ENCODE results near the gene KLHL12. TPM values are rescaled to one million over a fixed set of nuclear protein-coding genes. Genes with fewer than 3 reads are reported as not detected.

KLHL12 gene
- total RNA-seq, 1 donor, result 29.6 TPM

DNA sequence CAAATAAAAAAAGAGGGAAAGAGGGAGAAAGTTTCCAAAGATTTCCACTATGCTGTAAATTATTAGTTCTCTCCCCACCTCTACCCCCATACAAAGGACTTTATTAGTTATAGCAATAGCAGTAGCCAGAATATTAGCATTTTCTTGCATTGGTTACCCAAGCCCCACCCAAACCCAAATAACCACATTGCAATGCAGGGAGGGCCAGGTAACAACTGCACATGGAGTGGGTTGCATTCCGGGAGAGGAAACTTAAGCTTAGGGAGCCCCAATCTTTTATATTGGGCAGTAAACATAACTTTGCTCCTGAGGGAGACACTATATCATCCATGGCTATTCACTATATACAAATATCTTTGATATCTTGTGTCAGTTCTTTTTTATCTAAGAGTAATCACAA, 25.1 kb upstream of the KLHL12 start:
- DNase-seq (ENCODE audit: low read depth), result no peak
- TF ChIP-seq, protein P1, sequence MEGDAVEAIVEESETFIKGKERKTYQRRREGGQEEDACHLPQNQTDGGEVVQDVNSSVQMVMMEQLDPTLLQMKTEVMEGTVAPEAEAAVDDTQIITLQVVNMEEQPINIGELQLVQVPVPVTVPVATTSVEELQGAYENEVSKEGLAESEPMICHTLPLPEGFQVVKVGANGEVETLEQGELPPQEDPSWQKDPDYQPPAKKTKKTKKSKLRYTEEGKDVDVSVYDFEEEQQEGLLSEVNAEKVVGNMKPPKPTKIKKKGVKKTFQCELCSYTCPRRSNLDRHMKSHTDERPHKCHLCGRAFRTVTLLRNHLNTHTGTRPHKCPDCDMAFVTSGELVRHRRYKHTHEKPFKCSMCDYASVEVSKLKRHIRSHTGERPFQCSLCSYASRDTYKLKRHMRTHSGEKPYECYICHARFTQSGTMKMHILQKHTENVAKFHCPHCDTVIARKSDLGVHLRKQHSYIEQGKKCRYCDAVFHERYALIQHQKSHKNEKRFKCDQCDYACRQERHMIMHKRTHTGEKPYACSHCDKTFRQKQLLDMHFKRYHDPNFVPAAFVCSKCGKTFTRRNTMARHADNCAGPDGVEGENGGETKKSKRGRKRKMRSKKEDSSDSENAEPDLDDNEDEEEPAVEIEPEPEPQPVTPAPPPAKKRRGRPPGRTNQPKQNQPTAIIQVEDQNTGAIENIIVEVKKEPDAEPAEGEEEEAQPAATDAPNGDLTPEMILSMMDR (IDR thresholded peaks at IDR 0.05; ENCODE audit: insufficient read depth, low read length), result no peak
- H3K4me3 ChIP-seq (ENCODE audit: low read depth, low read length), result no peak overlapping the region

DNA sequence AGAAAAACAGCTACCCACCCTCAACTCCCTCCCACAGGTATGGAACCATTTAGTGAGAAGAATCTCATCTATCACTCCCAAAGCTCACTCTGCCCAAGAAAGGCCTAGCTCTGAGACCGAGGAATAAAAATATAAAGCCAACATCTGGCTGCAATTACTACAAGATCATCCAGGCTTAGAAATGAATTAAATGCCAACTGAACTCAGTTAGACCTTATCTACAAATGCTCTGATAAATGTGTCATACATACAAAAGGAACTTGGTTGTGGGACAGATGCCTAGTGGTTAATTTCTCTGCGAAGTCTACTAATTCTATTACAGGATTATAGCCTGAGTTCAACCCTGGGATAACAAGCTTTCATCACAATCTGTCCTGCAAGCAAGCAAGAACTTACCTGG, 24.4 kb upstream of the KLHL12 start:
- TF ChIP-seq, protein P1 (IDR thresholded peaks at IDR 0.05; ENCODE audit: insufficient read depth, low read length), result no peak
- no peak overlapping the region for H3K4me3 ChIP-seq (ENCODE audit: low read depth, low read length)
- peak; percentile 71 for DNase-seq (ENCODE audit: low read depth)

DNA sequence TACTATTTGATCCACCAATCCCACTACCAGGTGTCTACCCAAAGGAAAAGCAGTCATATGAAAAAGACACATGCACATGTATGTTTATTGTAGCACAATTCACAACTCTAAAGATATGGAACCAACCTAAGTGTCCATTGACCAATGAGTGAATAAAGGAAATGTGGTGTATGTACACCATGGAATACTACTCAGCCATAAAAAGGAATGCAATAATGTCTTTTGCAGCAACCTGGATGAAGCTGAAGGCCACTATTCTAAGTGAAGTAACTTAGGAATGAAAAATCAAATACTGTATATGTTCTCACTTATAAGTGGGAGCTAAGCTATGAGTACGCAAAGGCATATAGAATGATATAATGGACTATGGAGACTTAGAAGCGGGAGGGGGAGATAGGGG, 18.4 kb upstream of the KLHL12 start:
- no peak for DNase-seq (ENCODE audit: low read depth)
- TF ChIP-seq, protein P1 (IDR thresholded peaks at IDR 0.05; ENCODE audit: insufficient read depth, low read length), result no peak

GRCh38 chr1:202944438-202944921, 17.4 kb upstream of the KLHL12 start:
- TF ChIP-seq, protein P1 (IDR thresholded peaks at IDR 0.05; ENCODE audit: insufficient read depth, low read length), result no peak
- no peak overlapping the region for H3K4me3 ChIP-seq (ENCODE audit: low read depth, low read length)
- no peak for DNase-seq (ENCODE audit: low read depth)

More for the DNA sequence above, 18.4 kb upstream of the KLHL12 start:
- no peak overlapping the region for H3K4me3 ChIP-seq (ENCODE audit: low read depth, low read length)

- TF ChIP-seq, protein P1 (IDR thresholded peaks at IDR 0.05; ENCODE audit: insufficient read depth, low read length), result no peak
- no peak for DNase-seq (ENCODE audit: low read depth)
- no peak overlapping the region for H3K4me3 ChIP-seq (ENCODE audit: low read depth, low read length)
These were observed 15.4 kb upstream of the KLHL12 start for GRCh38 chr1:202942426-202942825.

DNA sequence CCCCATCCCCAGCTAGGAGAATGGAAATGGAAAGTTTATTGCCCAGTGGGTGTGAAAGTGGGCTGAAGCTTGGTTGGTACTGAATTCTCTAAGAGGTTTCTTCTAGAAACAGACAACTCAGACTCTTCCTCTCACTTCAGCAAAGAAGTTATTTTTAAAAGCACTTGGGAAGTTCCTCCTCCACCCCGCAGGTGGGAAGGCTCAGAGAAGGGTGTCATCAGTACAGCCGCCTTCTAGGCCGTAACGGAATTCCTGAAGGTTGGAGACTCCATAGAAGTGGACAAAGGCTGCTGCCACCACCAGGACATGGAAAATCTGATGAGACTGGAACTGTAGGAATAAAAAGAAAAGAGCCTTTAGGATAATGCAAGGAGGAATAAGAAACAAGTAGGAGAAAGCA, 14.3 kb upstream of the KLHL12 start:
- TF ChIP-seq, protein P1 (IDR thresholded peaks at IDR 0.05; ENCODE audit: insufficient read depth, low read length), result no peak
- no peak overlapping the region for H3K4me3 ChIP-seq (ENCODE audit: low read depth, low read length)
- DNase-seq (ENCODE audit: low read depth), result no peak

- TF ChIP-seq, protein P1 (IDR thresholded peaks at IDR 0.05; ENCODE audit: insufficient read depth, low read length), result no peak
- no peak overlapping the region for H3K4me3 ChIP-seq (ENCODE audit: low read depth, low read length)
- DNase-seq (ENCODE audit: low read depth), result no peak
These were observed 13.5 kb upstream of the KLHL12 start for GRCh38 chr1:202940561-202940960.
